ENCODE results near the gene GLCCI1. TPM values are rescaled to one million over a fixed set of nuclear protein-coding genes. Genes with fewer than 3 reads are reported as not detected.

GLCCI1 gene
- total and polyA plus RNA-seq, 11 donors, result 1.5 to 10.8 (median 6.3) TPM

GRCh38 chr7:7970237-7970530 lies 1.6 kb downstream of the GLCCI1 start:
- peak overlapping the region; percentile 39 to 99 (median 86) for H3K4me3 ChIP-seq
- no peak for TF ChIP-seq POLR2A (IDR thresholded peaks at IDR 0.05)
- TF ChIP-seq, protein P1, sequence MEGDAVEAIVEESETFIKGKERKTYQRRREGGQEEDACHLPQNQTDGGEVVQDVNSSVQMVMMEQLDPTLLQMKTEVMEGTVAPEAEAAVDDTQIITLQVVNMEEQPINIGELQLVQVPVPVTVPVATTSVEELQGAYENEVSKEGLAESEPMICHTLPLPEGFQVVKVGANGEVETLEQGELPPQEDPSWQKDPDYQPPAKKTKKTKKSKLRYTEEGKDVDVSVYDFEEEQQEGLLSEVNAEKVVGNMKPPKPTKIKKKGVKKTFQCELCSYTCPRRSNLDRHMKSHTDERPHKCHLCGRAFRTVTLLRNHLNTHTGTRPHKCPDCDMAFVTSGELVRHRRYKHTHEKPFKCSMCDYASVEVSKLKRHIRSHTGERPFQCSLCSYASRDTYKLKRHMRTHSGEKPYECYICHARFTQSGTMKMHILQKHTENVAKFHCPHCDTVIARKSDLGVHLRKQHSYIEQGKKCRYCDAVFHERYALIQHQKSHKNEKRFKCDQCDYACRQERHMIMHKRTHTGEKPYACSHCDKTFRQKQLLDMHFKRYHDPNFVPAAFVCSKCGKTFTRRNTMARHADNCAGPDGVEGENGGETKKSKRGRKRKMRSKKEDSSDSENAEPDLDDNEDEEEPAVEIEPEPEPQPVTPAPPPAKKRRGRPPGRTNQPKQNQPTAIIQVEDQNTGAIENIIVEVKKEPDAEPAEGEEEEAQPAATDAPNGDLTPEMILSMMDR (IDR thresholded peaks at IDR 0.05), result no peak
- WGBS, 4 donors, result 0 to 4% (median 2%) methylated on average over 6 of the region's 6 CpGs
- H3K36me3 ChIP-seq, result no peaks in the 10 kb centered on the region
- DNase-seq, result no peak
- no peaks in the 10 kb centered on the region for H3K9me3 ChIP-seq
- H3K4me1 ChIP-seq, result peaks cover 0 to 26% (median 12%) of the 10 kb centered on the region in 12 donors
- H3K27ac ChIP-seq, result peak overlapping the region in 9 of 12 donors; percentile 31 to 94 (median 53)
- no peak for ATAC-seq
- H3K27me3 ChIP-seq, result no peaks in the 10 kb centered on the region
- intact Hi-C loops (cut with DNase I), result loop anchor here in 2 of 10 donors (10.0 kb wide), 2 partner anchors 235 to 285 kb away; no protein-coding TSS in a partner anchor

GRCh38 chr7:7970531-7971307 lies 2.1 kb downstream of the GLCCI1 start:
- WGBS, 4 donors, result 18 to 37% (median 28%) methylated on average over 7 of the region's 7 CpGs
- H3K36me3 ChIP-seq, result no peaks in the 10 kb centered on the region
- peak overlapping the region; percentile 39 to 99 (median 86) for H3K4me3 ChIP-seq
- intact Hi-C loops (cut with DNase I), result loop anchor here in 2 of 10 donors (10.0 kb wide), 2 partner anchors 234 to 286 kb away; no protein-coding TSS in a partner anchor
- H3K4me1 ChIP-seq, result peaks cover 0 to 26% (median 12%) of the 10 kb centered on the region in 12 donors
- DNase-seq, result no peak
- no peak for ATAC-seq
- H3K9me3 ChIP-seq, result no peaks in the 10 kb centered on the region
- no peaks in the 10 kb centered on the region for H3K27me3 ChIP-seq
- no peak for TF ChIP-seq POLR2A (IDR thresholded peaks at IDR 0.05)
- TF ChIP-seq, protein P1 (IDR thresholded peaks at IDR 0.05), result no peak
- H3K27ac ChIP-seq, result peak overlapping the region in 3 of 12 donors; percentile 53 to 94 (median 61)

- Histone ChIP-seq H3K27ac (no peak overlapping the region), H3K36me3 (no peaks in the 10 kb centered on the region), H3K27me3 (no peaks in the 10 kb centered on the region), H3K4me3 (peak overlapping the region in 4 of 12 donors; percentile 86 to 99 (median 99)), H3K9me3 (no peaks in the 10 kb centered on the region), H3K4me1 (peaks cover 0 to 27% (median 12%) of the 10 kb centered on the region in 12 donors)
- no peak for TF ChIP-seq POLR2A (IDR thresholded peaks at IDR 0.05)
- TF ChIP-seq, protein P1 (IDR thresholded peaks at IDR 0.05), result no peak
- 85 to 96% (median 91%) methylated on average over 9 of the region's 9 CpGs for WGBS, 4 donors
- ATAC-seq (no peak), DNase-seq (no peak)
- intact Hi-C loops (cut with DNase I), result loop anchor here in 2 of 10 donors (10.0 kb wide), 2 partner anchors 233 to 287 kb away; no protein-coding TSS in a partner anchor
Measured at GRCh38 chr7:7971308-7972040, 2.9 kb downstream of the GLCCI1 start.

GRCh38 chr7:7972128-7972527 lies 3.5 kb downstream of the GLCCI1 start:
- WGBS, 4 donors, result 56 to 77% (median 64%) methylated on average over 6 of the region's 6 CpGs
- Histone ChIP-seq H3K9me3 (no peaks in the 10 kb centered on the region), H3K27me3 (no peaks in the 10 kb centered on the region), H3K36me3 (no peaks in the 10 kb centered on the region), H3K4me1 (peaks cover 0 to 34% (median 13%) of the 10 kb centered on the region in 12 donors), H3K4me3 (peak overlapping the region in 2 of 12 donors; percentile 7 to 86), H3K27ac (no peak overlapping the region)
- intact Hi-C loops (cut with DNase I), result loop anchor here in 2 of 10 donors (10.0 kb wide), 2 partner anchors 233 to 287 kb away; no protein-coding TSS in a partner anchor
- DNase-seq (no peak), ATAC-seq (no peak)
- TF ChIP-seq, protein P1 (IDR thresholded peaks at IDR 0.05), result no peak
- TF ChIP-seq POLR2A (IDR thresholded peaks at IDR 0.05), result no peak
